ENCODE results near the gene ZNF398.

GRCh38 chr7:149102666-149103065 is 44.6 kb upstream of the ZNF398 start:
- no peak for TF ChIP-seq GATA2 (IDR thresholded peaks at IDR 0.05; ENCODE audit: low read depth, low read length)
- no peak for TF ChIP-seq GATA3 (IDR thresholded peaks at IDR 0.05; ENCODE audit: low read depth, low read length)
